Activated B cell treated with CpG ODN at 0.5 μM for 24 hours (primary cell): ENCODE measurements around the gene NSL1. TPM values are rescaled to one million over a fixed set of nuclear protein-coding genes. Genes with fewer than 3 reads are reported as not detected.

ENCODE experiments used
- ATAC-seq: fragments of 200-7000 bp; cut with Tn5 transposase; one replicate; pipeline ENCODE4 v1.10.0; 2021; ENCODE audit warnings: low read depth, mild to moderate bottlenecking, moderate library complexity
- CTCF ChIA-PET: fragments of 350-600 bp; sonication (Branson Sonifier 250); formaldehyde crosslinking; loops from one replicate; lab custom pipeline; 2021; ENCODE audit warnings: antibody characterized with exemption; lab: Charles Lee
- POLR2A ChIA-PET: fragments of 350-600 bp; sonication (Branson Sonifier 250); formaldehyde crosslinking; loops from one replicate; lab custom pipeline; 2021; ENCODE audit warnings: antibody characterized with exemption; lab: Charles Lee
- DNase-seq: peaks from one replicate; pipeline ENCODE4 v3.0.0; 2022
- H3K27ac Mint-ChIP-seq: one replicate; pipeline ENCODE4 v1.8.0; 2020; ENCODE audit warnings: mixed read lengths
- H3K27me3 Mint-ChIP-seq: one replicate; pipeline ENCODE4 v1.8.0; 2021; ENCODE audit warnings: mixed read lengths
- H3K36me3 Mint-ChIP-seq: one replicate; pipeline ENCODE4 v1.8.0; 2021; ENCODE audit warnings: low read depth, mixed read lengths
- H3K4me1 Mint-ChIP-seq: one replicate; pipeline ENCODE4 v1.8.0; 2021; ENCODE audit warnings: mixed read lengths
- H3K4me3 Mint-ChIP-seq: one replicate; pipeline ENCODE4 v1.8.0; 2020; ENCODE audit warnings: mild to moderate bottlenecking, mixed read lengths
- H3K9me3 Mint-ChIP-seq: one replicate; pipeline ENCODE4 v1.8.0; 2020; ENCODE audit warnings: mixed read lengths
- CTCF ChIP-seq: fragments of 200-600 bp; IDR thresholded peaks from one replicate; pipeline ENCODE4 v1.8.0; 2022; ENCODE audit warnings: antibody characterized with exemption, mild to moderate bottlenecking
- intact Hi-C: fragments of 100-400 bp; cut with micrococcal nuclease; formaldehyde crosslinking; loops from one replicate; pipeline ENCODE4 v1.15.1; 2024
- total RNA-seq: library from RNA; stranded (reverse); gene quantifications from 2 replicates; pipeline ENCODE4 v1.2.3, GENCODE V29; 2022

The NSL1 gene
- total RNA-seq, 1 donor from 2014 or later, result 44.5 TPM

- H3K9me3 Mint-ChIP-seq, result no peaks in the 10 kb centered on the region
- ATAC-seq (no peak), DNase-seq (no peak)
- TF ChIP-seq CTCF, result no peak
- H3K36me3 Mint-ChIP-seq, result no peaks in the 10 kb centered on the region
- ChIA-PET CTCF (no interaction called here), POLR2A (interaction anchor here (1.0 to 1.4 kb wide), 3 partner anchors 13 to 107 kb away, joined by 3 to 9 read pairs (median 6); partner anchors contain the start of genes NSL1 and TATDN3)
- intact Hi-C loops, result no loop called here
- H3K4me1 Mint-ChIP-seq, result peaks cover 33% of the 10 kb centered on the region
- H3K27ac Mint-ChIP-seq, result no peak overlapping the region
- no peaks in the 10 kb centered on the region for H3K27me3 Mint-ChIP-seq
- no peak overlapping the region for H3K4me3 Mint-ChIP-seq
These were observed 107.0 kb downstream of the NSL1 start for GRCh38 chr1:212684521-212685090.

- ChIA-PET POLR2A (interaction anchor here (0.7 to 1.4 kb wide), 4 partner anchors 10 to 108 kb away, joined by 3 to 9 read pairs (median 4); partner anchors contain the start of genes NSL1 and TATDN3), CTCF (no interaction called here)
- no peaks in the 10 kb centered on the region for H3K36me3 Mint-ChIP-seq
These were observed 107.5 kb downstream of the NSL1 start for GRCh38 chr1:212684076-212684475.

GRCh38 chr1:212683357-212683722, 108.2 kb downstream of the NSL1 start:
- no peaks in the 10 kb centered on the region for H3K9me3 Mint-ChIP-seq
- no peaks in the 10 kb centered on the region for H3K27me3 Mint-ChIP-seq
- ChIA-PET POLR2A (interaction anchor here (0.7 to 1.0 kb wide), 2 partner anchors 11 kb away, joined by 3 read pairs; no protein-coding TSS in a partner anchor), CTCF (no interaction called here)
- peak overlapping the region; percentile 84 for H3K27ac Mint-ChIP-seq
- peaks cover 45% of the 10 kb centered on the region for H3K4me1 Mint-ChIP-seq
- intact Hi-C loops, result loop anchor here (1.0 kb wide), 1 partner anchor 16 kb away; the partner anchor contains the start of gene BATF3
- H3K36me3 Mint-ChIP-seq, result no peaks in the 10 kb centered on the region
- no peak for DNase-seq
- peak; percentile 60 for ATAC-seq
- peak overlapping the region; percentile 68 for H3K4me3 Mint-ChIP-seq
- TF ChIP-seq CTCF, result no peak

More at GRCh38 chr1:212684076-212684475, 107.5 kb downstream of the NSL1 start:
- TF ChIP-seq CTCF, result no peak
- Mint-ChIP-seq H3K4me3 (no peak overlapping the region), H3K27me3 (no peaks in the 10 kb centered on the region), H3K27ac (peak overlapping the region; percentile 84), H3K9me3 (no peaks in the 10 kb centered on the region), H3K4me1 (peaks cover 37% of the 10 kb centered on the region)
- DNase-seq (no peak), ATAC-seq (no peak)
- intact Hi-C loops, result no loop called here

- ChIA-PET POLR2A (interaction anchor here (1.2 to 3.1 kb wide), 2 partner anchors 20 to 72 kb away, joined by 3 to 13 read pairs; partner anchors contain the start of gene ATF3), CTCF (no interaction called here)
- no peaks in the 10 kb centered on the region for H3K27me3 Mint-ChIP-seq
- peaks cover 52% of the 10 kb centered on the region for H3K4me1 Mint-ChIP-seq
- no peaks in the 10 kb centered on the region for H3K36me3 Mint-ChIP-seq
- no peak overlapping the region for H3K4me3 Mint-ChIP-seq
- no peak for TF ChIP-seq CTCF
- intact Hi-C loops, result no loop called here
- H3K9me3 Mint-ChIP-seq, result no peaks in the 10 kb centered on the region
- H3K27ac Mint-ChIP-seq, result peak overlapping the region; percentile 10
- ATAC-seq (no peak), DNase-seq (no peak)
These were observed 110.7 kb downstream of the NSL1 start for GRCh38 chr1:212680680-212681389.
